Immature natural killer cell (primary cell): ENCODE results near the gene RASD2. TPM values are rescaled to one million over a fixed set of nuclear protein-coding genes. Genes with fewer than 3 reads are reported as not detected.

Experiments
- DNase-seq, 3 donors: peaks; one replicate each; pipeline ENCODE4 v3.0.0; 2022; ENCODE audit warnings: mixed read lengths in 1 of 3
- H3K27ac Mint-ChIP-seq, 6 donors: one replicate each; pipeline ENCODE4 v1.8.0; 2020; ENCODE audit warnings: mixed read lengths in 6 of 6, mild to moderate bottlenecking in 5 of 6, inconsistent platforms in 4 of 6, moderate library complexity in 3 of 6
- H3K27me3 Mint-ChIP-seq, 3 donors: one replicate each; pipeline ENCODE4 v1.8.0; 2020 to 2021; ENCODE audit warnings: low read depth in 3 of 3, mild to moderate bottlenecking in 3 of 3, mixed read lengths in 3 of 3, moderate library complexity in 3 of 3, inconsistent platforms in 1 of 3
- H3K36me3 Mint-ChIP-seq, 3 donors: one replicate each; pipeline ENCODE4 v1.8.0; 2020; ENCODE audit warnings: mixed read lengths in 3 of 3, inconsistent platforms in 2 of 3, mild to moderate bottlenecking in 2 of 3
- H3K4me1 Mint-ChIP-seq, 2 donors: one replicate each; pipeline ENCODE4 v1.8.0; 2020; ENCODE audit warnings: inconsistent platforms in 2 of 2, mild to moderate bottlenecking in 2 of 2, mixed read lengths in 2 of 2, moderate library complexity in 1 of 2
- H3K4me3 Mint-ChIP-seq, 5 donors: one replicate each; pipeline ENCODE4 v1.8.0; 2020; ENCODE audit warnings: mild to moderate bottlenecking in 5 of 5, mixed read lengths in 5 of 5, inconsistent platforms in 3 of 5, moderate library complexity in 3 of 5
- H3K9me3 Mint-ChIP-seq, 6 donors: one replicate each; pipeline ENCODE4 v1.8.0; 2020; ENCODE audit warnings: mild to moderate bottlenecking in 6 of 6, mixed read lengths in 6 of 6, inconsistent platforms in 4 of 6, moderate library complexity in 3 of 6
- polyA plus RNA-seq, 3 donors: library from polyadenylated mRNA; unstranded; fragments of 300-500 nt; fragmentation: Illumina TruSeq; gene quantifications; one replicate each; pipeline ENCODE4 v1.2.3, GENCODE V29; 2021

Gene RASD2
- polyA plus RNA-seq, 3 donors from 2014 or later = not detected

DNA sequence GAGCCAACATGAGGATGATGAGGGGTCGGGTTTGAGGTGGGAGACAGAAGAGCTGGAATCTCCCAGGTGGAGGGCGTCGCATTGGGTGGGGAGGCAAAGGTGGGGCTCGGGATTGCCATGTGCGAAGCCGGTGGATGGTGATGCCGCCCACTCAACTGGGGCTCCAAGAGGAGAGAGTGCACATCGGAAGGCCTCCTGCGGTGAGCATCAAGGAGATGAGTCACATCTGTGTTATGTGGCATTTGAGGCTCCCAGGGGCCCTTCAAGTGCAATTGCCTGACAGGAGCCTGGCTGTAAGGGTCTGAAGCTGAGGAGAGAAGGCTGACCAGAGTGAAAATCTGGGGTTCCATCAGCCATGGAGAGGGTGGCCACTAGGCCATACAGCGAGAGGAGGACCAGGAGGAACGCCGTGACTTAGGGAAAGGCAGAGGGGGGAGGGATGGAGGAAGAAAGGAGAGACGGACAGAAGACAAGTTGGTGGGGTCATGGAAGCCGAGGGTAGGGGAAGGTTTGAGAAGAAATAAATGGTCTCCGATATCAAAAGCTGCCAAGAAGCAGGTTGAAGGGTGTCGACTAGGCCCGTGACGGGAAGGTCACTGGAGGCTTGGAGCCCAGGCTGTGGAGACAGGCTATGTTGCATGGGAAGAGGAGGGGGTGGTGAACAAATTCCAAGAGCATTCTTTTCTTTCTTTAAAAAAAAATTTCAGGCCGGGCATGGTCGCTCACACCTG, 21.3 kb downstream of the RASD2 start:
- DNase-seq = no peak
- no peak overlapping the region for H3K4me3 Mint-ChIP-seq
- peaks cover 2 to 15% (median 4%) of the 10 kb centered on the region in 3 donors for H3K27me3 Mint-ChIP-seq
- H3K27ac Mint-ChIP-seq = no peak overlapping the region
- no peaks in the 10 kb centered on the region for H3K4me1 Mint-ChIP-seq
- no peaks in the 10 kb centered on the region for H3K9me3 Mint-ChIP-seq
- no peaks in the 10 kb centered on the region for H3K36me3 Mint-ChIP-seq

DNA sequence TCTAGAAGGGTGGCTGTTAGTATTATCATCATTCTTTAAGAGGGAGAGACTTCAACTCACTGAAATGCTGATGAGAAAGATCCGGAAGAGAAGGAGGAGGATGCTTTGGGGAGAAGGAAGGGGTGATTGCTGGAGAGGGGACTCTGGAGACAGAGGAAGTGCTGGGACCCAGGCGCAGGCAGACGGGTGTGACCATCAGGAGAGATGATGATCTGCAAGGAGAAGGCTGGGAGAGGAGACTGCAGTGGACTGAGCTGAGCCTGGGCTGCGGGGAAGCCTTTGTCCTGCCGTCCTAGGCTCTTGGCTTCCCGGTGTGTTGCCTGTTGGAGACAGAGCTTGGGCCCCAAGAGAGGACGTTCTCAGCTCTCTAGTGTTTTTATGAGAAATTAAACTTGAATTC, 22.6 kb downstream of the RASD2 start:
- Mint-ChIP-seq H3K36me3 (no peaks in the 10 kb centered on the region), H3K4me3 (no peak overlapping the region), H3K9me3 (no peaks in the 10 kb centered on the region), H3K27ac (no peak overlapping the region), H3K4me1 (no peaks in the 10 kb centered on the region), H3K27me3 (peaks cover 2 to 15% (median 4%) of the 10 kb centered on the region in 3 donors)
- no peak for DNase-seq

DNA sequence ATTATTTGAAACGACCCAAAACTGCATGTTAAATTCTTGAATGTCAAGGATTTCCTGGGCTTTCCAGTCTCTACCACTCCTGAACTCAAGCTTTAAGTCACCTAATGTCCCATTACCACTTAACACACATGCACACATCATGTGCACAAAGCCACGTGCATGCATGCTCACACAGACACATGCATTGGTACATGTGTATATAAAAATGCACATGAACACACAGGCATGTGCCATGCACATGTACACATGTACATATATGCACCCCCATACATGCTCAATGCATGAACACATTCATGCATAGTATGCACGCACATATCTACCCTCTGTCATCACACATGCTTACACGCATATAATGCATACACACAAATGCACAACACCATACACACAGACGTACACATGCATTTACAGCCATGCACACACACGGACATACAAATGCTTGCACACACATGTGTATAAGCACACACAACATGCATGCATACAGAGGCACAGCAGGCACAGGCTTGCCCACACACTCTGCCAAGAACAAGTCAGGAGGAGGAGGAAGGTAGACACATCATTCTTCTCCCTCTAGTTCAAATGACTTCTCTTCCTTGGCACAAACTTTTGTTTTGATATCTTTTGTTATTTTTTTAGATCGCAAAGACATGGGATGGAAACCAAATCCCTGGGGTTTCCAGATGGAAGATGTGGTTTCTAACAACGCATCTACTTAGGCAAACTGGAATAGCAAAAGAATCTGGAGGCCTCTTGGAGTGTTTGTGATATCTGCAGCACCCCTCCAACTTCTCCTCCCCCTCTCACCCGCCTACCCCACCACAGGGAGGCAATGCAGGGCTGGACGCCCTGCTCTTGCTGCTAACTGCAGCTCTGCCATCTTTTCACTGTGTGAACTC, 24.6 kb downstream of the RASD2 start:
- no peaks in the 10 kb centered on the region for H3K36me3 Mint-ChIP-seq
- no peak for DNase-seq
- H3K4me1 Mint-ChIP-seq = no peaks in the 10 kb centered on the region
- H3K9me3 Mint-ChIP-seq = no peaks in the 10 kb centered on the region
- H3K27ac Mint-ChIP-seq = no peak overlapping the region
- H3K4me3 Mint-ChIP-seq = no peak overlapping the region
- peaks cover 2 to 15% (median 4%) of the 10 kb centered on the region in 3 donors for H3K27me3 Mint-ChIP-seq

DNA sequence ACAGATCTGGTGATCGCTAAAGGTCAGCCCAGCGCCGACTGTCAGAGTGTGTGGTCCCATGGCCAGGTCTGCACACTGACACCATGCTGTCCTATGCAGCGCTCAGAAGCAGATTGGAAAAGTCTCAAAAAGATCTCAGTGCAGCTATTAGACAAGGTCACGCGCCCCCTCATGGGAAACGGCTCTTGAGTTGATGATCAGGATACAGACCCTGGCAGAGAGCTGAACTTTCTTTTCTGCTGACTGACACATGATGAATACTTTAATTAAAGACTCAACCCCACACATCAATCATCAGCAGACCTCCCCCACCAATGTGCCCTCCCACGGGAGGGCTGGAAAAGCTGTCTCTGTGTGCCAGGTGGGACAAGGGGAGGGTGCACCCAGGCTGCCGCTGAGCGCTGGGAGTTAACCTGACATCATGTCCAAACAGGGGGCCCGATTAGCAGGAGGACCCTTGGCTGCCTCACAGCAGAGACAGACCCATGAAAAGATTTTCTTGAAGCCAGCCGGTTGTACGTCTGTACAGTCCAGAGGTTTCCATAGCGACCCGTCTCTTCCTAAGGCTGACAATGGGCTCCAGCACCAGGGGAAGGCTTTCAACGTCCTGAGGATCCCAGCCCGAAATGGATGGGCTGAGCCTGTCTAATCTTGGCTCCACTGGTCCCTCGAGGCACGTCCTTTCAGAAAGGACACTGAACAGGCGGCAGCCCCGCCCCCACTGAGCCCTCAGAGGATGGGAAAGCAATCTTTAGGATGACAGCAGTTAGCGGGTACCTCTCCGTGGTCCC, 26.9 kb downstream of the RASD2 start:
- DNase-seq = no peak
- Mint-ChIP-seq H3K4me3 (no peak overlapping the region), H3K4me1 (no peaks in the 10 kb centered on the region), H3K27ac (no peak overlapping the region), H3K9me3 (no peaks in the 10 kb centered on the region), H3K36me3 (no peaks in the 10 kb centered on the region), H3K27me3 (peaks cover 0 to 6% (median 3%) of the 10 kb centered on the region in 3 donors)

DNA sequence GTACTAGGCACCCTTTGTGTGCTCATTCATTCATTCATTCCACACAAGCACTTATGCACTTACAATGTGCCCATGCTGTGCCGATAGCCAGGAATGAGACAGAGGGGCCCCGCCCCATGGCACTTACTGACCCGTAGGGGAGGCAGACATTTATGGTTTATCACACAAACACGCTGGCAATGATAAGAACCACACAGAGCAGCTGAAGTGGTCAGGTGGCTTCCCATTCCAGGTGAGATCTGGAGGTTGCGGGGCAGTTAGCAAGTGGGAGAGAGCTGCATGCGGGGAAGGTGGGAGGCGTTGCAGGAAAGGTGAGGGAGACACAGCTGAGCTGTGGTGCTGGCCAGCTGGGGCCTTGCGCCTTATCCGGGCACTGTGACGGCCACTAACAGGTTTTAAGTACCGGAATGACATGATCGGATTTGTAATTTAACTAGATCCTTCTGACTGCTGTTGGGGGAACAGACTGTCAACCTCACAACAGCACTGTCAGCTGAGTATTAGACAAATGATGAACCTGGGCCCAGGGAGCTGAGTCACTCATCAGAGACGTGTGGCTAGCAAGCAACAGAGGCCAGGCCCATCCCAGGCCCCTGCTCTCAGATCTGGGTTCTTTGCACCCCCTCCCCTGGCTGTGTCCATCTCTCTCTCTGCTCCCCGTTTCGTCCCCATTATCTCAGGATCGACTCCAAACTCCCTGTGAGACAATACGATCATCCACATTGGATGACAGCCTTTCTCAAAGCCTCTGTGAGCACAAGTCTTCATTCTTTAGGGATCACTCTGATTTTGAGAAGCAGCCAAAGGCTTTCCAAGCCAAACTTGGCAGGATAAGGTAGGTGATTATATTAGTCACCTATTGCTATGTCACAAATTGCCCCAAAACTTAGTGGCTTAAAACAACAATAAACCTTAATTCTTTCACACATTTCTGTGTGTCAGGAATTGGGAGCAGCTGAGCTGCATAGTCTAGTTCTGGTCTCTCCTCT, 28.4 kb downstream of the RASD2 start:
- no peaks in the 10 kb centered on the region for H3K36me3 Mint-ChIP-seq
- no peaks in the 10 kb centered on the region for H3K9me3 Mint-ChIP-seq
- H3K27me3 Mint-ChIP-seq = peaks cover 1 to 5% (median 3%) of the 10 kb centered on the region in 3 donors
- no peak overlapping the region for H3K27ac Mint-ChIP-seq
- no peak for DNase-seq
- no peaks in the 10 kb centered on the region for H3K4me1 Mint-ChIP-seq
- no peak overlapping the region for H3K4me3 Mint-ChIP-seq

- H3K27me3 Mint-ChIP-seq = peaks cover 1 to 5% (median 3%) of the 10 kb centered on the region in 3 donors
- no peaks in the 10 kb centered on the region for H3K9me3 Mint-ChIP-seq
- H3K4me3 Mint-ChIP-seq = no peak overlapping the region
- H3K36me3 Mint-ChIP-seq = no peaks in the 10 kb centered on the region
- no peak overlapping the region for H3K27ac Mint-ChIP-seq
- DNase-seq = no peak
- H3K4me1 Mint-ChIP-seq = no peaks in the 10 kb centered on the region
Measured at GRCh38 chr22:35569916-35570315, 29.3 kb downstream of the RASD2 start.

GRCh38 chr22:35570686-35571194, 30.1 kb downstream of the RASD2 start:
- Mint-ChIP-seq H3K9me3 (no peaks in the 10 kb centered on the region), H3K36me3 (no peaks in the 10 kb centered on the region), H3K4me3 (no peak overlapping the region), H3K27me3 (peaks cover 0 to 5% (median 1%) of the 10 kb centered on the region in 3 donors), H3K27ac (no peak overlapping the region), H3K4me1 (no peaks in the 10 kb centered on the region)
- DNase-seq = no peak

DNA sequence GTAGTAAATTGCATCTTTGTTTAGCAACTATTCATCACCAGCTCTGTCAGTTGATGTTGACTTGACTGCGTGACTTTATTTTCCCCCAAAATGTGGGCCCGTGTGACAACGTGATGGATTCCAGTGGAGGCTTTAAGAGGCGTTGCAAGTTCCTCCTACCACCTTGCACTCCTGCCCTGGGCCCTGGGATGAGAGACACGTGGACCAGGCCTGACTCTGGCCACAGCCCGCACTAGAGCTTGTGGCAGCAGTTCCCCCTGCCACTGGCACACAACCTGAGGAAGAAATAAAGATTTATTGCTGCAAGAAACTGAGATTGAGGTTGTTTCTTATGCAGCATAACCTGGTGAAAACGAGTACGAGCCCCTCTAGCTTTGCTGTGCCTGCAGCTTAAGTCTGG, 31.9 kb downstream of the RASD2 start:
- peaks cover under 1 to 5% (median 5%) of the 10 kb centered on the region in 3 donors for H3K27me3 Mint-ChIP-seq
- H3K9me3 Mint-ChIP-seq = no peaks in the 10 kb centered on the region
- no peaks in the 10 kb centered on the region for H3K4me1 Mint-ChIP-seq
- no peak for DNase-seq
- H3K36me3 Mint-ChIP-seq = no peaks in the 10 kb centered on the region
- no peak overlapping the region for H3K4me3 Mint-ChIP-seq
- H3K27ac Mint-ChIP-seq = no peak overlapping the region

- H3K27ac Mint-ChIP-seq = no peak overlapping the region
- no peaks in the 10 kb centered on the region for H3K9me3 Mint-ChIP-seq
- no peak overlapping the region for H3K4me3 Mint-ChIP-seq
- no peaks in the 10 kb centered on the region for H3K36me3 Mint-ChIP-seq
- H3K4me1 Mint-ChIP-seq = no peaks in the 10 kb centered on the region
- DNase-seq = no peak
- H3K27me3 Mint-ChIP-seq = peaks cover 4 to 5% (median 5%) of the 10 kb centered on the region in 3 donors
Measured at GRCh38 chr22:35575116-35575748, 34.6 kb downstream of the RASD2 start.

- H3K36me3 Mint-ChIP-seq = no peaks in the 10 kb centered on the region
- H3K9me3 Mint-ChIP-seq = no peaks in the 10 kb centered on the region
- no peak overlapping the region for H3K4me3 Mint-ChIP-seq
- no peaks in the 10 kb centered on the region for H3K4me1 Mint-ChIP-seq
- H3K27ac Mint-ChIP-seq = no peak overlapping the region
- peaks cover 3 to 5% (median 4%) of the 10 kb centered on the region in 3 donors for H3K27me3 Mint-ChIP-seq
- DNase-seq = no peak
Measured at GRCh38 chr22:35576671-35577070, 36.0 kb downstream of the RASD2 start.

GRCh38 chr22:35577799-35578659, 37.4 kb downstream of the RASD2 start:
- DNase-seq = no peak
- H3K27ac Mint-ChIP-seq = no peak overlapping the region
- no peak overlapping the region for H3K4me3 Mint-ChIP-seq
- peaks cover 3 to 5% (median 4%) of the 10 kb centered on the region in 3 donors for H3K27me3 Mint-ChIP-seq
- H3K4me1 Mint-ChIP-seq = no peaks in the 10 kb centered on the region
- no peaks in the 10 kb centered on the region for H3K36me3 Mint-ChIP-seq
- H3K9me3 Mint-ChIP-seq = no peaks in the 10 kb centered on the region
